CD4-positive, alpha-beta T cell (primary cell): Measurements from ENCODE around the gene KRTAP10-2. TPM values are rescaled to one million over a fixed set of nuclear protein-coding genes. Genes with fewer than 3 reads are reported as not detected.
"Not testable (repeated sequence)": the region's sequence is repeated elsewhere in the genome, so short reads cannot be mapped to it uniquely, and the experiment has no call there.

Source experiments
- ATAC-seq: fragments of 200-7000 bp; cut with Tn5 transposase; one replicate; pipeline ENCODE4 v1.10.0; 2022; ENCODE audit warnings: mild to moderate bottlenecking; ENCODE audit not compliant: poor library complexity
- CTCF ChIA-PET: fragments of 350-600 bp; sonication (Branson Sonifier 250); formaldehyde crosslinking; loops from one replicate; lab custom pipeline; 2021; ENCODE audit warnings: antibody characterized with exemption, inconsistent platforms; lab: Charles Lee
- POLR2A ChIA-PET: fragments of 350-600 bp; sonication (Branson Sonifier 250); formaldehyde crosslinking; loops from one replicate; lab custom pipeline; 2021; ENCODE audit warnings: antibody characterized with exemption, inconsistent platforms; lab: Charles Lee
- DNase-seq, 14 experiments: peaks; one replicate each; pipeline ENCODE4 v3.0.0-alpha.2; 2013 to 2020; ENCODE audit warnings: mixed read lengths in 2 of 14
- H3K27ac ChIP-seq, 2 donors: one replicate each; pipeline versions ENCODE4 v1.5.1 to v1.7.0; 2013; ENCODE audit warnings: low read length in 2 of 2, low read depth in 1 of 2, mild to moderate bottlenecking in 1 of 2
- H3K27me3 ChIP-seq, 2 experiments: 1 replicate in 1 of 2; 2 replicates in 1 of 2; pipeline versions ENCODE4 v1.6.1 to v1.7.0; 2013; ENCODE audit warnings: low read length in 2 of 2, control low read depth in 1 of 2, mild to moderate bottlenecking in 1 of 2, moderate library complexity in 1 of 2; ENCODE audit not compliant: insufficient read depth in 2 of 2, control insufficient read depth in 1 of 2
- H3K36me3 ChIP-seq: one replicate; pipeline ENCODE4 v1.6.1; 2013; ENCODE audit warnings: low read length, control low read depth; ENCODE audit not compliant: insufficient read depth
- H3K4me1 ChIP-seq: one replicate; pipeline ENCODE4 v1.6.1; 2013; ENCODE audit warnings: low read length, control low read depth; ENCODE audit not compliant: insufficient read depth
- H3K4me3 ChIP-seq: one replicate; pipeline ENCODE4 v1.5.1; 2013; ENCODE audit warnings: mild to moderate bottlenecking, low read length, moderate library complexity
- H3K9me3 ChIP-seq, 2 experiments: 1 replicate in 1 of 2; 2 replicates in 1 of 2; pipeline versions ENCODE4 v1.6.1 to v1.7.0; 2013; ENCODE audit warnings: low read length in 2 of 2, mild to moderate bottlenecking in 2 of 2, control low read depth in 1 of 2, moderate library complexity in 1 of 2; ENCODE audit not compliant: control insufficient read depth in 1 of 2, insufficient read depth in 1 of 2
- H3K27ac Mint-ChIP-seq: one replicate; pipeline ENCODE4 v1.8.0; 2020; ENCODE audit warnings: mixed read lengths
- H3K27me3 Mint-ChIP-seq: one replicate; pipeline ENCODE4 v1.8.0; 2021; ENCODE audit warnings: mixed read lengths
- H3K36me3 Mint-ChIP-seq: one replicate; pipeline ENCODE4 v1.8.0; 2021; ENCODE audit warnings: low read depth, mixed read lengths
- H3K4me1 Mint-ChIP-seq: one replicate; pipeline ENCODE4 v1.8.0; 2021; ENCODE audit warnings: low read depth, mixed read lengths
- H3K4me3 Mint-ChIP-seq: one replicate; pipeline ENCODE4 v1.8.0; 2020; ENCODE audit warnings: mild to moderate bottlenecking, mixed read lengths
- H3K9me3 Mint-ChIP-seq: one replicate; pipeline ENCODE4 v1.8.0; 2020; ENCODE audit warnings: mixed read lengths
- CTCF ChIP-seq: fragments of 200-600 bp; IDR thresholded peaks from one replicate; pipeline ENCODE4 v1.8.0; 2022; ENCODE audit warnings: antibody characterized with exemption, mild to moderate bottlenecking
- intact Hi-C, 2 experiments: fragments of 100-400 bp; cut with DNase I in 1 of 2; cut with micrococcal nuclease in 1 of 2; formaldehyde crosslinking; loops; one replicate each; pipeline versions ENCODE4 v1.15.1 to v1.9.0; 2023 to 2025; cut with DNase I, micrococcal nuclease
- total RNA-seq, 174 experiments: library from RNA in 2 of 174; stranded (reverse) in 2 of 174; gene quantifications; one replicate each; pipeline ENCODE4 v1.2.3 and lab custom pipeline; 2021 to 2026

KRTAP10-2 gene
- total RNA-seq, 2 experiments from 2014 or later, result not detected

GRCh38 chr21:44505673-44506278 lies 45.5 kb downstream of the KRTAP10-2 start:
- no peaks in the 10 kb centered on the region for H3K36me3 Mint-ChIP-seq
- CTCF ChIA-PET, result no interaction called here
- peaks cover 14% of the 10 kb centered on the region for H3K4me1 ChIP-seq

GRCh38 chr21:44503901-44504399 lies 47.4 kb downstream of the KRTAP10-2 start:
- ATAC-seq (no peak), DNase-seq (peak in 3 of 14 experiments; percentile 8 to 24 (median 22))
- Histone ChIP-seq H3K4me1 (peaks cover 7% of the 10 kb centered on the region), H3K9me3 (no peaks in the 10 kb centered on the region), H3K27ac (no peak overlapping the region), H3K4me3 (no peak overlapping the region), H3K36me3 (no peaks in the 10 kb centered on the region), H3K27me3 (peaks cover 0 to 2% of the 10 kb centered on the region in 2 experiments)
- no peaks in the 10 kb centered on the region for H3K4me1 Mint-ChIP-seq
- intact Hi-C loops, result loop anchor here in 1 of 2 experiments (10.0 kb wide), 1 partner anchor 621 kb away; no protein-coding TSS in a partner anchor
- no peaks in the 10 kb centered on the region for H3K36me3 Mint-ChIP-seq
- TF ChIP-seq CTCF, result no peak
- ChIA-PET CTCF (no interaction called here), POLR2A (interaction anchor here (0.7 kb wide), 1 partner anchor 13 kb away, joined by 3 read pairs; no protein-coding TSS in a partner anchor)
- no peaks in the 10 kb centered on the region for H3K9me3 Mint-ChIP-seq
- H3K27ac Mint-ChIP-seq, result no peak overlapping the region
- H3K27me3 Mint-ChIP-seq, result no peaks in the 10 kb centered on the region
- no peak overlapping the region for H3K4me3 Mint-ChIP-seq

More at GRCh38 chr21:44505673-44506278, 45.5 kb downstream of the KRTAP10-2 start:
- H3K27me3 Mint-ChIP-seq, result no peaks in the 10 kb centered on the region
- TF ChIP-seq CTCF, result no peak
- ATAC-seq, result no peak
- POLR2A ChIA-PET, result no interaction called here
- no peaks in the 10 kb centered on the region for H3K9me3 ChIP-seq
- H3K4me3 ChIP-seq, result no peak overlapping the region
- DNase-seq, result no peak
- H3K27ac Mint-ChIP-seq, result no peak overlapping the region
- H3K27ac ChIP-seq, result no peak overlapping the region
- H3K27me3 ChIP-seq, result no peaks in the 10 kb centered on the region
- no peaks in the 10 kb centered on the region for H3K36me3 ChIP-seq
- no peaks in the 10 kb centered on the region for H3K4me1 Mint-ChIP-seq
- intact Hi-C loops, result loop anchor here in 1 of 2 experiments (10.0 kb wide), 1 partner anchor 619 kb away; no protein-coding TSS in a partner anchor
- no peak overlapping the region for H3K4me3 Mint-ChIP-seq
- H3K9me3 Mint-ChIP-seq, result no peaks in the 10 kb centered on the region

GRCh38 chr21:44503006-44503889 lies 48.1 kb downstream of the KRTAP10-2 start:
- H3K4me3 Mint-ChIP-seq, DNase-seq, H3K27ac ChIP-seq, H3K27me3 Mint-ChIP-seq, H3K4me3 ChIP-seq, POLR2A ChIA-PET, ATAC-seq, H3K9me3 Mint-ChIP-seq, H3K4me1 Mint-ChIP-seq, H3K36me3 ChIP-seq, H3K27ac Mint-ChIP-seq, H3K9me3 ChIP-seq, H3K27me3 ChIP-seq, CTCF ChIA-PET, H3K36me3 Mint-ChIP-seq, H3K4me1 ChIP-seq: not testable (repeated sequence)
- intact Hi-C loops, result loop anchor here in 1 of 2 experiments (10.0 kb wide), 1 partner anchor 622 kb away; no protein-coding TSS in a partner anchor
